HFFc6 (cell line): Measurements from ENCODE around the gene CDK14. TPM values are rescaled to one million over a fixed set of nuclear protein-coding genes. Genes with fewer than 3 reads are reported as not detected.

Experiments used
- DNase-seq: peaks from one replicate; pipeline ENCODE4 v3.0.0-alpha.2; 2018
- H3K27ac Mint-ChIP-seq: 2 replicates; pipeline ENCODE4 v1.8.0; 2020; ENCODE audit warnings: mild to moderate bottlenecking, mixed read lengths
- H3K27me3 Mint-ChIP-seq: 2 replicates; pipeline ENCODE4 v1.8.0; 2021; ENCODE audit warnings: mild to moderate bottlenecking, moderate library complexity, mixed read lengths; ENCODE audit not compliant: insufficient read depth
- H3K36me3 Mint-ChIP-seq: 2 replicates; pipeline ENCODE4 v1.8.0; 2021; ENCODE audit warnings: low read depth, mixed read lengths
- H3K4me1 Mint-ChIP-seq: 2 replicates; pipeline ENCODE4 v1.8.0; 2020; ENCODE audit warnings: low read depth, mixed read lengths
- H3K4me3 Mint-ChIP-seq: 2 replicates; pipeline ENCODE4 v1.8.0; 2020; ENCODE audit warnings: mild to moderate bottlenecking, moderate library complexity, mixed read lengths
- H3K9me3 Mint-ChIP-seq: 2 replicates; pipeline ENCODE4 v1.8.0; 2020; ENCODE audit warnings: mild to moderate bottlenecking, mixed read lengths
- CTCF ChIP-seq: fragments of 200-600 bp; sonication (generic); IDR thresholded peaks from 2 replicates; pipeline ENCODE4 v1.5.0; 2021; ENCODE audit warnings: antibody characterized with exemption, mild to moderate bottlenecking
- total RNA-seq, 6 experiments: library from RNA; stranded (reverse); fragmentation: NEBNext Ultra II Directional; extraction: Animal tissue kit (Norgen Biotek cat#: 25700); gene quantifications; 2 replicates in 1 of 6; 3 replicates in 5 of 6; pipeline ENCODE4 v1.2.3, GENCODE V29; 2021

The CDK14 gene
- total RNA-seq, 6 experiments from 2014 or later = 18.4 to 28.6 (median 27.2) TPM

GRCh38 chr7:90946730-90947501, 350.8 kb downstream of the CDK14 start:
- Mint-ChIP-seq H3K36me3 (peaks cover 6% of the 10 kb centered on the region; the same call in 1 of the 2 replicates), H3K27me3 (no peaks in the 10 kb centered on the region; the same call in 1 of the 2 replicates), H3K27ac (no peak overlapping the region), H3K4me1 (peaks cover 30% of the 10 kb centered on the region), H3K9me3 (no peaks in the 10 kb centered on the region), H3K4me3 (no peak overlapping the region)
- DNase-seq = no peak
- TF ChIP-seq CTCF = no peak

- TF ChIP-seq CTCF = no peak
- Mint-ChIP-seq H3K27ac (no peak overlapping the region), H3K27me3 (no peaks in the 10 kb centered on the region; the same call in 1 of the 2 replicates), H3K9me3 (no peaks in the 10 kb centered on the region), H3K4me1 (peaks cover 30% of the 10 kb centered on the region), H3K36me3 (peaks cover 6% of the 10 kb centered on the region; the same call in 1 of the 2 replicates), H3K4me3 (no peak overlapping the region)
- no peak for DNase-seq
Observed at GRCh38 chr7:90948085-90948484, 352.0 kb downstream of the CDK14 start.

GRCh38 chr7:90951229-90951628, 355.1 kb downstream of the CDK14 start:
- H3K9me3 Mint-ChIP-seq = no peaks in the 10 kb centered on the region
- H3K4me3 Mint-ChIP-seq = no peak overlapping the region
- peaks cover 5% of the 10 kb centered on the region; the same call in 1 of the 2 replicates for H3K36me3 Mint-ChIP-seq
- no peak for TF ChIP-seq CTCF
- peaks cover 5% of the 10 kb centered on the region for H3K4me1 Mint-ChIP-seq
- no peak overlapping the region for H3K27ac Mint-ChIP-seq
- DNase-seq = no peak
- H3K27me3 Mint-ChIP-seq = no peaks in the 10 kb centered on the region; the same call in 1 of the 2 replicates

- H3K4me1 Mint-ChIP-seq = no peaks in the 10 kb centered on the region
- no peak overlapping the region for H3K27ac Mint-ChIP-seq
- no peak for DNase-seq
- peaks cover 5% of the 10 kb centered on the region; the same call in 1 of the 2 replicates for H3K36me3 Mint-ChIP-seq
- H3K27me3 Mint-ChIP-seq = no peaks in the 10 kb centered on the region; the same call in 1 of the 2 replicates
- no peaks in the 10 kb centered on the region for H3K9me3 Mint-ChIP-seq
- H3K4me3 Mint-ChIP-seq = no peak overlapping the region
- no peak for TF ChIP-seq CTCF
Observed at GRCh38 chr7:90951986-90952954, 356.1 kb downstream of the CDK14 start.

GRCh38 chr7:90955641-90956207, 359.6 kb downstream of the CDK14 start:
- Mint-ChIP-seq H3K36me3 (peaks cover 5% of the 10 kb centered on the region; the same call in 1 of the 2 replicates), H3K27me3 (no peaks in the 10 kb centered on the region; the same call in 1 of the 2 replicates), H3K9me3 (no peaks in the 10 kb centered on the region), H3K4me1 (peaks cover 17% of the 10 kb centered on the region), H3K4me3 (no peak overlapping the region), H3K27ac (no peak overlapping the region)
- DNase-seq = no peak
- TF ChIP-seq CTCF = no peak
